Activated CD4-positive, alpha-beta T cell treated with anti-CD3 and anti-CD28 coated beads for 36 hours (primary cell): Measurements from ENCODE around the gene CABP4. TPM values are rescaled to one million over a fixed set of nuclear protein-coding genes. Genes with fewer than 3 reads are reported as not detected.

Source experiments
- ATAC-seq: fragments of 200-7000 bp; cut with Tn5 transposase; one replicate; pipeline ENCODE4 v1.10.0; 2021; ENCODE audit warnings: mild to moderate bottlenecking, moderate library complexity
- CTCF ChIA-PET: fragments of 350-600 bp; sonication (Branson Sonifier 250); formaldehyde crosslinking; loops from one replicate; lab custom pipeline; 2021; ENCODE audit warnings: antibody characterized with exemption; lab: Charles Lee
- POLR2A ChIA-PET: fragments of 350-600 bp; sonication (Branson Sonifier 250); formaldehyde crosslinking; loops from one replicate; lab custom pipeline; 2021; ENCODE audit warnings: antibody characterized with exemption, inconsistent platforms; lab: Charles Lee
- DNase-seq: peaks from one replicate; pipeline ENCODE4 v3.0.0-alpha.2; 2020
- H3K27ac Mint-ChIP-seq: one replicate; pipeline ENCODE4 v1.8.0; 2021; ENCODE audit warnings: mixed read lengths
- H3K27me3 Mint-ChIP-seq: one replicate; pipeline ENCODE4 v1.8.0; 2021; ENCODE audit warnings: mixed read lengths
- H3K36me3 Mint-ChIP-seq: one replicate; pipeline ENCODE4 v1.8.0; 2021; ENCODE audit warnings: low read depth, mixed read lengths
- H3K4me1 Mint-ChIP-seq: one replicate; pipeline ENCODE4 v1.8.0; 2021; ENCODE audit warnings: mixed read lengths
- H3K4me3 Mint-ChIP-seq: one replicate; pipeline ENCODE4 v1.8.0; 2021; ENCODE audit warnings: mild to moderate bottlenecking, moderate library complexity, mixed read lengths
- H3K9me3 Mint-ChIP-seq: one replicate; pipeline ENCODE4 v1.8.0; 2021; ENCODE audit warnings: low read depth, mixed read lengths
- intact Hi-C, 2 experiments: fragments of 100-400 bp; cut with DNase I in 1 of 2; cut with micrococcal nuclease in 1 of 2; formaldehyde crosslinking; loops; one replicate each; pipeline versions ENCODE4 v1.14.2 to v1.15.1; 2022 to 2024; cut with DNase I, micrococcal nuclease
- total RNA-seq, 2 experiments: library from RNA; stranded (reverse); gene quantifications; one replicate each; pipeline ENCODE4 v1.2.3, GENCODE V29; 2021

CABP4 gene
- total RNA-seq, 2 experiments from 2014 or later = 0.37 to 0.46 TPM

- Mint-ChIP-seq H3K4me3 (no peak overlapping the region), H3K27me3 (no peaks in the 10 kb centered on the region), H3K36me3 (peaks cover 27% of the 10 kb centered on the region), H3K9me3 (no peaks in the 10 kb centered on the region), H3K4me1 (peaks cover 23% of the 10 kb centered on the region), H3K27ac (no peak overlapping the region)
- DNase-seq = no peak
- intact Hi-C loops = no loop called here
- CTCF ChIA-PET = interaction anchor here (0.7 kb wide), 1 partner anchor 35 kb away, joined by 3 read pairs; no protein-coding TSS in a partner anchor
- POLR2A ChIA-PET = no interaction called here
- no peak for ATAC-seq
Observed at GRCh38 chr11:67499808-67500483, 44.8 kb downstream of the CABP4 start.

DNA sequence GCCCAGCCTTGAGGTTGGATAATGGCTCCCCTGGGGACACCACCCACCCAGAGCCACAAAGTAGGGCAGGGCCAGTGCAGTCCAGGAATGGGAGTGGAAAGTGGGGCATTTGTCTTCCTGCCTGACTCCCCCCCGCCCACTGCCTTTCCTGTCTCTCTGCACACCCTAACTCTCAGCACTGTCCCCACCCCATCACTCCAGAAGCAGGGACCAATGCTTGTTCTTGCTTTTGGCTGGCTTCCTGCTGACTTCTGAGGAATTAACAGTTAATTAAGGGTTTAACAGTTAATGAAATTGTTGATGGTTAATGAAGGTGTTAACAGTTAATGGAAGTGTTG is 45.3 kb downstream of the CABP4 start:
- peaks cover 24% of the 10 kb centered on the region for H3K4me1 Mint-ChIP-seq
- H3K27me3 Mint-ChIP-seq = no peaks in the 10 kb centered on the region
- DNase-seq (no peak), ATAC-seq (no peak)
- intact Hi-C loops = no loop called here
- no peaks in the 10 kb centered on the region for H3K9me3 Mint-ChIP-seq
- ChIA-PET CTCF (interaction anchor here (0.7 kb wide), 1 partner anchor 35 kb away, joined by 3 read pairs; no protein-coding TSS in a partner anchor), POLR2A (no interaction called here)
- no peak overlapping the region for H3K27ac Mint-ChIP-seq
- peaks cover 27% of the 10 kb centered on the region for H3K36me3 Mint-ChIP-seq
- H3K4me3 Mint-ChIP-seq = no peak overlapping the region

DNA sequence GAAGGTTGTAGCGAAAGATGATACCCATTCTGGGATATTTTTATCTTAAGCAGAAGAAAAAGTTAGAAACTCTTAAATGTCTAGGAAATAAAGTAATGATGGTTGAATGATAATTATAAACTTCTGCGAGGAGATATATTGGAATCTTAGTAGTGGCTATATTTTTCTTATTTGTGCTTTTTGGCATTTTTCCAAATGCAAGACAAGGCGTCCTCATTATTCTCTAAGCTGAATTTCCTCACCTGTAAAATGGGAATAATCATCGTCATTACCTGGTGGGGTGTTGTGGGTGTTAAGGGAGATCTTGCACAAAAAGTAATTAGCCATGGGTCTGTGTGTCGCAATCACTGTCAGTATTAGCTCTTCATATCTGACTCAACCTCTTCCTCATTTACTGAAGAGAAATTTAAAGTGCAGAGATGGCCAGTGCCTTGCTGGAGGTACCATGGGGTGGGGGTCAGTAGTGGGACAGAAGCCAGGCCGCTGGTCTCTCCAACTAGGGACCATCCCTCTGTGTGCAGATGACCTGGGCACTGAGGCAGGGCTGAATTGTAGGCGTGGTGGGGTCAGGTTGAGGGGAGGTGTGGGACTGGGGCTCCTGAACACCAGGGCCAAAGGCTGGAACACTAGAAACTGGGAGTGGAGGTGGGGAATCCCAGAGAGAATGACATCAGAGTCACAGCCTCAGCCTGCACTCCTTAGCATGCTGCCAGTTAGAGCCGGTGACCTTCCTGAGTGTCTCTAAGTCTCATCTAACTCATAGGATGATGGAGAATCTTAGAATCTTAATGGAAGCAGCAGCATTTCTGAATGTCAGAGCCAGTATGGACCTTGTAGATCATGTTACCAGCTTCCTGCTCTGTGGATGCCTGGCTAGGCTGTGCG is 45.9 kb downstream of the CABP4 start:
- H3K27ac Mint-ChIP-seq = peak overlapping the region; percentile 17
- H3K4me3 Mint-ChIP-seq = no peak overlapping the region
- intact Hi-C loops = no loop called here
- ChIA-PET CTCF (interaction anchor here (0.7 kb wide), 1 partner anchor 36 kb away, joined by 3 read pairs; no protein-coding TSS in a partner anchor), POLR2A (no interaction called here)
- H3K4me1 Mint-ChIP-seq = peaks cover 28% of the 10 kb centered on the region
- no peak for ATAC-seq
- peaks cover 27% of the 10 kb centered on the region for H3K36me3 Mint-ChIP-seq
- DNase-seq = no peak
- no peaks in the 10 kb centered on the region for H3K27me3 Mint-ChIP-seq
- H3K9me3 Mint-ChIP-seq = no peaks in the 10 kb centered on the region

DNA sequence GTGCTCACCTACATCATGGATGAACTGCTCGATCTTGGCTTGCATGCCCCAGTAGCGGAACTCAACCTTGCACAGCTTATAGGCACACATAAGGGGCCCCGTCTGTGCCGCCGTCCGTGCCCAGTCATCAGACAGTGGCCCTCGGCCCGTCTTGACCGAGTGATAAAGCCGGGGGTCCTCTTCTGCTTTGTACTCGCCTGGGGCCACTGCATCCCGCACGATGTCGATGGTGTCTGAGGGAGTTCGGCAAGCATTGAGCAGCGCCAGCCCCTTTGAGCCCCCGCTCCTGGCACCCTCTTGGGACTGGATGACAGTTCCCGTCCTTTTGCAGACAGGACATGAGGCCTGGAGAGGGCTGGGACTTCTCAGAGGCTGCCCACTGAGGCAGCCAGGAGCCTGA is 46.7 kb downstream of the CABP4 start:
- POLR2A ChIA-PET = no interaction called here
- CTCF ChIA-PET = no interaction called here
- peaks cover 34% of the 10 kb centered on the region for H3K36me3 Mint-ChIP-seq

DNA sequence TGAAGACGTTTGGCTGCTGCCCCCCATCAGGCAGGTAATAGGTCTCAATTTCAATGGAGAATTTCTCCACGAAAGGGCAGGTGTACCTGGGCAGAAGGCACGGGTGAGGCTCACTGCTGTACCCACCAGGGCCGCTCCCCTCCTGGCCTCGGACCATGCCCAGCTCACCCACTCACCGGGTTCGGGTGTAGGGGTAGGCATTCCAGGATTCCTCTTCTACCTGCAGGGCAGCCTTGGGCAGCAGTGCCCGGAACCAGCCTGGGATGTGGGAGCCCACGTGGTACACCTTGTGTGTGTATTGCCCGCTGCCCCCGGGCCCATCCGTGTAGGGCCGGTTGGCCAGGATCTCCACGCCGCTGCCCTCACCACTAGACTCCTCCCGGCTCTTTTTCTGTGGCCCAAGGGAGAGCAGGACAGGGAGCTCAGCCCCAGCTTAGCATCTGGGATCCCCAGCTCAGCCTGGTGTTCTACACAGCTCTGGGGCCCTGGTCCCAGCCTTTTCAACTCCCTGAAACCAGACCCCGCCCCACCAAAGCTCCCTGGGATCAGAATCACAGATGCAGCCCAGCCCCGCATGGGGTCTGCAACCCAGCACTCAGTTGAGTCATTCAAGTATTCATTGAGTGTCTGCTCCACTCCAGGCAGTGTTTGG is 47.3 kb downstream of the CABP4 start:
- Mint-ChIP-seq H3K4me1 (peaks cover 40% of the 10 kb centered on the region), H3K4me3 (peak overlapping the region; percentile 56), H3K27me3 (no peaks in the 10 kb centered on the region), H3K9me3 (no peaks in the 10 kb centered on the region), H3K27ac (no peak overlapping the region), H3K36me3 (peaks cover 37% of the 10 kb centered on the region)
- DNase-seq (no peak), ATAC-seq (no peak)
- ChIA-PET POLR2A (no interaction called here), CTCF (no interaction called here)
- intact Hi-C loops = no loop called here

More for the DNA sequence above, 46.7 kb downstream of the CABP4 start:
- ATAC-seq (no peak), DNase-seq (no peak)
- Mint-ChIP-seq H3K27ac (no peak overlapping the region), H3K4me3 (no peak overlapping the region), H3K9me3 (no peaks in the 10 kb centered on the region), H3K27me3 (no peaks in the 10 kb centered on the region), H3K4me1 (peaks cover 36% of the 10 kb centered on the region)
- intact Hi-C loops = no loop called here

GRCh38 chr11:67503119-67504004 is 48.2 kb downstream of the CABP4 start:
- Mint-ChIP-seq H3K4me3 (peak overlapping the region; percentile 56), H3K27ac (peak overlapping the region; percentile 4), H3K27me3 (no peaks in the 10 kb centered on the region), H3K4me1 (peaks cover 40% of the 10 kb centered on the region), H3K36me3 (peaks cover 37% of the 10 kb centered on the region), H3K9me3 (no peaks in the 10 kb centered on the region)
- ATAC-seq (no peak), DNase-seq (no peak)
- CTCF ChIA-PET = no interaction called here
- intact Hi-C loops = loop anchor here in 1 of 2 experiments (2.0 kb wide), 1 partner anchor 19 kb away; no protein-coding TSS in a partner anchor
- POLR2A ChIA-PET = no interaction called here

GRCh38 chr11:67504005-67504949 is 49.1 kb downstream of the CABP4 start:
- ChIA-PET POLR2A (no interaction called here), CTCF (interaction anchor here (0.6 to 1.6 kb wide), 2 partner anchors 39 to 97 kb away, joined by 4 to 6 read pairs; no protein-coding TSS in a partner anchor)
- intact Hi-C loops = loop anchor here in 1 of 2 experiments (2.0 kb wide), 1 partner anchor 19 kb away; no protein-coding TSS in a partner anchor
- peak overlapping the region; percentile 69 for H3K27ac Mint-ChIP-seq
- peaks cover 48% of the 10 kb centered on the region for H3K4me1 Mint-ChIP-seq
- H3K27me3 Mint-ChIP-seq = no peaks in the 10 kb centered on the region
- H3K4me3 Mint-ChIP-seq = peak overlapping the region; percentile 89
- peaks cover 37% of the 10 kb centered on the region for H3K36me3 Mint-ChIP-seq
- H3K9me3 Mint-ChIP-seq = no peaks in the 10 kb centered on the region
- peak; percentile 53 for DNase-seq
- no peak for ATAC-seq

DNA sequence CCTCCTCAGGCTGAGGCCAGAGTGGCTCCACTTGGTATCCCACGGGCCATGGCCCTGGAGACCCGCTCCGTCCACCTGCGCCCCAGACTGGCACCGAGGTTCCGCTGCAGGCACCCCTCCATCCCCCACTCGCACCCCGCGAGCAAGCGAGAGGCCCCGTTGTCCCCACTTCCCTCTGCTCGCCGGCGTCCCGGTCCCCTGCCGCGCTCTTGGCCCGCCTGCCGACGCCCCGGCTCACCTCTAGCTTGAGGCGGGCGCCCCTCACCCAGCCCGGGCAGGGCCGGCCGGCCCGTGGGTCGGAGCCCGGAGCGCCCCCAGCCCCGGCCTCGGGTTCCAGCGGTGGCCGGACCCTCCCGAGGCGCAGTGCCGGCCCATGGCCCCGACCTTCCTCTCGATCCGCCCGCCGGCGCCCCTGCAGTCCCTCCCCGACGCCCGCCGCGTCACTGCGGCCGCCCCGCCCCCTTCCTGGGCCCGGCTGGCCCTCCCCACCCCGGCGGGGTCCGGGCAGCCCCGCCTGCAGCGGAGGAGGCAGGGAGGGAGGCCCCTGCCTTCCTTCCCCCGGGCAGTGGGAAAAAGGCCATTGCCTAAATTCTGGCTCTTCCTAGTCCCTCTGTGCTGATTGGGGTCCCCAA is 49.9 kb downstream of the CABP4 start, which contains the start of gene PITPNM1:
Gene PITPNM1 (minus strand): TSS at position 414 of the 632 bp plus-strand sequence. CDS start 1,183 bp downstream, outside the sequence.
- CTCF ChIA-PET = interaction anchor here (0.6 to 1.6 kb wide), 6 partner anchors 40 to 151 kb away, joined by 3 to 6 read pairs (median 4); partner anchors contain the start of genes GPR152 and TBC1D10C
- POLR2A ChIA-PET = interaction anchor here (0.8 to 1.4 kb wide), 2 partner anchors 13 to 104 kb away, joined by 3 to 4 read pairs; partner anchors contain the start of gene PPP1CA
- Mint-ChIP-seq H3K27ac (peak within 1 kb of the TSS; percentile 97), H3K36me3 (peaks cover 33% of the 10 kb centered on the region), H3K27me3 (no peaks in the 10 kb centered on the region), H3K4me3 (peak within 1 kb of the TSS; percentile 89), H3K9me3 (no peaks in the 10 kb centered on the region), H3K4me1 (peaks cover 48% of the 10 kb centered on the region)
- DNase-seq (peak; percentile 87), ATAC-seq (peak; percentile 6)
- intact Hi-C loops = loop anchor here (2.0 to 5.0 kb wide), 2 partner anchors 20 to 107 kb away; no protein-coding TSS in a partner anchor
